ENCODE results near the gene KY. TPM values are rescaled to one million over a fixed set of nuclear protein-coding genes. Genes with fewer than 3 reads are reported as not detected.

KY gene
- total and polyA plus RNA-seq, 2 of the 8 experiments (the other 6 are each of a cell fraction or from before 2014, with no cell fraction given), result not detected

DNA sequence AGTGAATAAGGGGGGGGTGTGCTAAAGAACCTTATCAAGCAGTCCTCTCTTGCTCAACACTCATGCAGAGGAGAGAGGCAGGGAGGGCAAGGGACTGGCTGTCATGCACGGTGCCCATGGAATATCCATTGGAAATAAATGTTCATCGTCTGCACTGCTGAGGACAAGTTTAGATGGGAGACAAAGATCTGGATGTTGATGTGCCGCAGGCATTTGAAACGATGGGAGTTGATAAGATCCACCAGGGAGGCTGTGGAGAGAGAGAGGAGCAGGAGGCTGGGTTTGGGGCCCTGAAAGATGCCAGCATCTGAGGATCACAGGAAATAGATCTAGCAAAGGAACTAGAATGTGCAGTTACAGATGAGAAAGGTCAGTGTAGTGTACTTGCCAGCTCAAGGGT lies 88.8 kb downstream of the KY start:
- Histone ChIP-seq H2AK5ac (ENCODE audit: low read depth, low read length) (no peak overlapping the region), H3K27me3 (replicated peaks in 1 of 4; ENCODE audit: control insufficient read depth in 3 of 4, extremely low read depth in 1 of 4, insufficient read depth in 3 of 4, low read length in 3 of 4) (no peaks in the 10 kb centered on the region), H3K23me2 (ENCODE audit: low read depth, low read length) (no peaks in the 10 kb centered on the region), H3K23ac (ENCODE audit: insufficient read length) (no peak overlapping the region), H2BK20ac (ENCODE audit: low read length) (no peak overlapping the region), H3K79me1 (ENCODE audit: low read depth, low read length) (no peaks in the 10 kb centered on the region), H3K18ac (ENCODE audit: extremely low read depth, low read length) (no peak overlapping the region), H3K4me2 (ENCODE audit: insufficient read depth in 1 of 2, low read depth in 2 of 2, low read length in 2 of 2) (no peak overlapping the region), H3K4me3 (ENCODE audit: extremely low read depth in 1 of 4, insufficient read depth in 2 of 4, low read depth in 3 of 4, low read length in 4 of 4) (no peak overlapping the region), H3K14ac (ENCODE audit: insufficient read length) (no peak overlapping the region), H4K5ac (ENCODE audit: insufficient read length, low read depth, low read length) (no peak overlapping the region), H2BK12ac (ENCODE audit: low read depth, low read length) (no peak overlapping the region), H3K4ac (replicated peaks; ENCODE audit: insufficient read length, low read depth, low read length) (no peak overlapping the region), H2AFZ (ENCODE audit: low read length) (no peak overlapping the region), H3K36me3 (ENCODE audit: control insufficient read depth in 2 of 4, insufficient read depth in 4 of 4, low read length in 3 of 4) (no peaks in the 10 kb centered on the region), H3K9me3 (ENCODE audit: insufficient read depth in 2 of 2, low read depth in 1 of 2, low read length in 1 of 2) (no peaks in the 10 kb centered on the region), H3K9ac (replicated peaks in 1 of 4; ENCODE audit: extremely low read depth in 1 of 4, low read depth in 3 of 4, low read length in 3 of 4) (no peak overlapping the region), H2BK15ac (ENCODE audit: low read length) (no peak overlapping the region), H4K91ac (replicated peaks; ENCODE audit: insufficient read length, low read length) (no peak overlapping the region), H3K79me2 (ENCODE audit: control insufficient read depth in 1 of 2, insufficient read depth in 2 of 2, low read length in 2 of 2) (no peaks in the 10 kb centered on the region), H2BK5ac (ENCODE audit: low read depth, low read length) (no peak overlapping the region), H3K27ac (ENCODE audit: low read depth, low read length) (no peak overlapping the region), H4K20me1 (replicated peaks in 1 of 2; ENCODE audit: control insufficient read depth in 1 of 2, insufficient read depth in 2 of 2, low read length in 2 of 2) (no peaks in the 10 kb centered on the region), H2BK120ac (replicated peaks; ENCODE audit: low read depth, low read length) (no peak overlapping the region), H3K56ac (replicated peaks; ENCODE audit: insufficient read length, low read depth, low read length) (no peak overlapping the region), H3K4me1 (replicated peaks in 1 of 4; ENCODE audit: control insufficient read depth in 3 of 4, insufficient read depth in 4 of 4, low read length in 3 of 4) (no peaks in the 10 kb centered on the region), H4K8ac (ENCODE audit: extremely low read depth, insufficient read depth, low read length) (no peak overlapping the region)
- DNase-seq (ENCODE audit: low read depth in 1 of 2, low spot score in 2 of 2) (no peak), FAIRE-seq (no peak)
- ChIA-PET POLR2A (ENCODE audit: partially characterized antibody) (no interaction called here), CTCF (ENCODE audit: partially characterized antibody) (no interaction called here)
- 91% methylated on average over 4 of the region's 4 CpGs; no CpG with 5 or more reads in 1 of the 2 experiments for WGBS, 2 experiments (ENCODE audit: extremely low coverage in 1 of 2, insufficient coverage in 1 of 2, insufficient read length in 1 of 2, insufficient replicate concordance in 2 of 2, low coverage in 1 of 2, low lambda C conversion rate in 2 of 2, missing lambda C conversion rate in 1 of 2)
- no peak for TF ChIP-seq SUZ12 (IDR thresholded peaks at IDR 0.05; ENCODE audit: low read length)
- no peak for TF ChIP-seq POU5F1 (IDR thresholded peaks at IDR 0.05; ENCODE audit: low read depth, low read length)
- TF ChIP-seq POLR2AphosphoS5 (IDR thresholded peaks at IDR 0.05; ENCODE audit: low read depth, low read length), result no peak
- TF ChIP-seq USF2 (IDR thresholded peaks at IDR 0.05; ENCODE audit: low read length), result no peak
- TF ChIP-seq MAFK (IDR thresholded peaks at IDR 0.05; ENCODE audit: low read depth, low read length), result no peak
- TF ChIP-seq BCL11A (IDR thresholded peaks at IDR 0.05; ENCODE audit: low read depth in 2 of 2, low read length in 2 of 2), result no peak
- TF ChIP-seq E2F6 (IDR thresholded peaks at IDR 0.05), result no peak
- no peak for TF ChIP-seq CEBPB (IDR thresholded peaks at IDR 0.05; ENCODE audit: low read depth, low read length)
- TF ChIP-seq CHD2 (IDR thresholded peaks at IDR 0.05; ENCODE audit: low read length), result no peak
- TF ChIP-seq SAP30 (IDR thresholded peaks at IDR 0.05; ENCODE audit: insufficient read depth, insufficient replicate concordance, low read length), result no peak
- TF ChIP-seq TBP (IDR thresholded peaks at IDR 0.05; ENCODE audit: low read depth, low read length), result no peak
- TF ChIP-seq NANOG (IDR thresholded peaks at IDR 0.05; ENCODE audit: insufficient read depth, low read depth, low read length, poor library complexity, severe bottlenecking), result no peak
- TF ChIP-seq TAF7 (optimal IDR thresholded peaks at IDR 0.05; ENCODE audit: borderline replicate concordance, low read depth, low read length), result no peak
- no peak for TF ChIP-seq BACH1 (IDR thresholded peaks at IDR 0.05; ENCODE audit: low read length)

Measured in H1 (cell line).